PC-9 (cell line): Measurements from ENCODE around the gene PRUNE2.

ENCODE experiments used
- CTCF ChIP-seq: fragments of 200-600 bp; sonication (generic); conservative IDR thresholded peaks from 2 replicates; pipeline ENCODE4 v1.6.1; 2017; ENCODE audit warnings: mixed run types, antibody characterized with exemption, mild to moderate bottlenecking, moderate library complexity
- EZH2 ChIP-seq: fragments of 200-600 bp; sonication (generic); IDR thresholded peaks from 2 replicates; pipeline ENCODE4 v1.8.0; 2017; ENCODE audit warnings: antibody characterized with exemption, low read depth

- TF ChIP-seq CTCF: no peak
- no peak for TF ChIP-seq EZH2
These were observed 7.9 kb downstream of the PRUNE2 start for GRCh38 chr9:76897804-76898525.
